Measurements from ENCODE around the gene TOX2. TPM values are rescaled to one million over a fixed set of nuclear protein-coding genes. Genes with fewer than 3 reads are reported as not detected.

The TOX2 gene
- total and polyA plus RNA-seq, 10 donors = 1.1 to 6.4 (median 5.0) TPM

DNA sequence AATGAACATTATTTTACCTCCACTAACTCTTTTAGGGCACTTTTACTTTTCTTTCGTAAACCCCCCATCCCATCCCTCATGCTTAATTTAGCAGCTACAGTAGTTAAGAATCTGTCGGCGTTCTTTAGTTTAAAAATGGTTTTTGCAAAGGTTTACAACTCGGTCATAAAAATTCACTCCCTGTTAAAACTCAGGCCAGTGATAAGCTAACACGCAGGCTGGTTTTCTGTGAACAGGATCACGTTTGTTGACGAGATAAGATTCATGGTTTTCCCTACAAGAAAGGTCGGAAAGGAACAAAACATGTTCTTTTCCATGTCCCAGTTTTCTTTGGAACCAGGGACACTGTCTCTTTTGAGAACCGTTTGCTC is 101.1 kb downstream of the TOX2 start:
- H3K9me3 ChIP-seq = no peaks in the 10 kb centered on the region
- intact Hi-C loops (cut with DNase I; ENCODE audit: low total_unique reads) = no loop called here
- 71 to 75% (median 73%) methylated on average over 9 of the region's 9 CpGs for WGBS, 5 donors
- TF ChIP-seq POLR2AphosphoS5 (IDR thresholded peaks at IDR 0.05) (no peak), POLR2A (IDR thresholded peaks at IDR 0.05) (no peak)
- TF ChIP-seq, protein P1, sequence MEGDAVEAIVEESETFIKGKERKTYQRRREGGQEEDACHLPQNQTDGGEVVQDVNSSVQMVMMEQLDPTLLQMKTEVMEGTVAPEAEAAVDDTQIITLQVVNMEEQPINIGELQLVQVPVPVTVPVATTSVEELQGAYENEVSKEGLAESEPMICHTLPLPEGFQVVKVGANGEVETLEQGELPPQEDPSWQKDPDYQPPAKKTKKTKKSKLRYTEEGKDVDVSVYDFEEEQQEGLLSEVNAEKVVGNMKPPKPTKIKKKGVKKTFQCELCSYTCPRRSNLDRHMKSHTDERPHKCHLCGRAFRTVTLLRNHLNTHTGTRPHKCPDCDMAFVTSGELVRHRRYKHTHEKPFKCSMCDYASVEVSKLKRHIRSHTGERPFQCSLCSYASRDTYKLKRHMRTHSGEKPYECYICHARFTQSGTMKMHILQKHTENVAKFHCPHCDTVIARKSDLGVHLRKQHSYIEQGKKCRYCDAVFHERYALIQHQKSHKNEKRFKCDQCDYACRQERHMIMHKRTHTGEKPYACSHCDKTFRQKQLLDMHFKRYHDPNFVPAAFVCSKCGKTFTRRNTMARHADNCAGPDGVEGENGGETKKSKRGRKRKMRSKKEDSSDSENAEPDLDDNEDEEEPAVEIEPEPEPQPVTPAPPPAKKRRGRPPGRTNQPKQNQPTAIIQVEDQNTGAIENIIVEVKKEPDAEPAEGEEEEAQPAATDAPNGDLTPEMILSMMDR (IDR thresholded peaks at IDR 0.05 in 8 of 11, conservative IDR thresholded peaks at IDR 0.05 in 3 of 11) = no peak
- no peak overlapping the region for H3K27ac ChIP-seq
- no peak overlapping the region for H3K4me3 ChIP-seq
- peaks cover 0 to 46% (median 5%) of the 10 kb centered on the region in 7 donors for H3K27me3 ChIP-seq (replicated peaks in 1 of 7)
- no peaks in the 10 kb centered on the region for H3K36me3 ChIP-seq
- no peak for DNase-seq
- H3K4me1 ChIP-seq = peaks cover 0 to 40% (median 27%) of the 10 kb centered on the region in 6 donors

DNA sequence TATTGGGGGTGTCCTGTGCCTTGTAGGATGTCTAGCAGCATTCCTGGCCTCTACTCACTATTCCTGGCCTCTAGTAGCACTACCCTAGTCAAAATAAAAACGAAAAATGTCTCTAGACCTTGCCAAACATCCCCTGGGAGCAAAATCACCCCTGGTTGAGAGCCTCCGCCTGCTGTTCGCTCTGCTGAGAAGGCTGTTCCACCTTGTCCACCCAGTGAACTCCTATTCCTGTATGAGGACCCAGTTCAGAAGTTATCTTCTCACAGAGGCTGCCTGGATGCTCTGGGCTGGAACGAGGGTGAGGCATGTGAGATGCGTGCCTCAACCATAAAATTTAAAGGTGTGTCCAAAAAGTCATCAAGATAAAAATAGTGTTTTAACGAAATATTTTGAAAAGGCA is 101.9 kb downstream of the TOX2 start:
- WGBS, 5 donors = 75 to 88% (median 82%) methylated on average over 6 of the region's 6 CpGs
- Histone ChIP-seq H3K27ac (no peak overlapping the region), H3K27me3 (replicated peaks in 1 of 7) (peaks cover 0 to 43% (median 5%) of the 10 kb centered on the region in 7 donors), H3K36me3 (no peaks in the 10 kb centered on the region), H3K9me3 (no peaks in the 10 kb centered on the region), H3K4me1 (peaks cover 0 to 40% (median 19%) of the 10 kb centered on the region in 6 donors), H3K4me3 (no peak overlapping the region)
- intact Hi-C loops (cut with DNase I; ENCODE audit: low total_unique reads) = no loop called here
- TF ChIP-seq POLR2A (IDR thresholded peaks at IDR 0.05) = no peak
- no peak for TF ChIP-seq POLR2AphosphoS5 (IDR thresholded peaks at IDR 0.05)
- TF ChIP-seq, protein P1 (IDR thresholded peaks at IDR 0.05 in 8 of 11, conservative IDR thresholded peaks at IDR 0.05 in 3 of 11) = no peak
- DNase-seq = no peak

DNA sequence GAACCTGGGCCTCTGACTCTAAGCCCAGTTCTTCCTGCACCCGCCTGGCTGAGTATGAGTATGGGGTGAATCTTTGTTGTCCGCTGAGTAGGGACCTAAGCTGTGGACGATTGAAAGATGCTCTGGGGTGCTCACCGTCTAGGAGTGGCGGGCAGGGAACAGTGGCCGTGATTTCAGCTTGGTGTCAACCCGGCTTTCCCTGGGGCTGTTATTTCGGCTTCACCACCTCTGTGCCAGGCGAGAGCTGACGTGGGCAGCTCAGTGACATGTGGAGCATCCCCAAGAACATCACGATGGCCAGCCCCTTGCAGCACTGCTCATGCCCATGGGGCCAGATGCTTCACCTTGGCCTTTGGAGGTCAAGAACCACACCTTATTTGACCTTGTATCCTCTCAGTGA is 102.6 kb downstream of the TOX2 start:
- no peak for DNase-seq
- H3K9me3 ChIP-seq = no peaks in the 10 kb centered on the region
- intact Hi-C loops (cut with DNase I; ENCODE audit: low total_unique reads) = no loop called here
- peaks cover 0 to 39% (median 5%) of the 10 kb centered on the region in 7 donors for H3K27me3 ChIP-seq (replicated peaks in 1 of 7)
- H3K4me1 ChIP-seq = peaks cover 0 to 33% (median 17%) of the 10 kb centered on the region in 6 donors
- no peak overlapping the region for H3K4me3 ChIP-seq
- no peak for TF ChIP-seq POLR2AphosphoS5 (IDR thresholded peaks at IDR 0.05)
- H3K36me3 ChIP-seq = no peaks in the 10 kb centered on the region
- WGBS, 5 donors = 90 to 98% (median 93%) methylated on average over 3 to 11 of the region's 11 CpGs
- H3K27ac ChIP-seq = no peak overlapping the region

DNA sequence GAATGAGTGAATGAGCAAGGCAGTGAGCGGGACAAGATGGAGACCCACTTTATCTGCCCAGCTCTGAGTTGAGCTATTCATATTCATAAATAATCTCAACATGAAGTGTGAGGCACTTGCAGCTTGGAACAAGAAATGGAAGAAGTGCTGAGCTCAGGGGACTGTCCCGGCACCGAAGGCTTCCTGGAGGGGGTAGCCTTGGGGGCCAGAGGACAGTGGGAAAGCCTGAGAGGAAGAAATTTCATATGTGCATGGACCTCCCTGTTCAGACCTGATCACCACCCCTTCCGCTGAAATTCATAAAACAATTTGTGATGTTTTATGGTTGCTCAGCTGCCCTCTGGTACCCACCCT is 103.2 kb downstream of the TOX2 start:
- H3K36me3 ChIP-seq = no peaks in the 10 kb centered on the region
- DNase-seq = no peak

More for the DNA sequence above, 103.2 kb downstream of the TOX2 start:
- WGBS, 5 donors = 61 to 72% (median 64%) methylated on average over 4 of the region's 4 CpGs
- Histone ChIP-seq H3K4me1 (peaks cover 0 to 33% (median 17%) of the 10 kb centered on the region in 6 donors), H3K9me3 (no peaks in the 10 kb centered on the region), H3K27ac (no peak overlapping the region), H3K4me3 (no peak overlapping the region), H3K27me3 (replicated peaks in 1 of 7) (peaks cover 0 to 32% (median 5%) of the 10 kb centered on the region in 7 donors)
- intact Hi-C loops (cut with DNase I; ENCODE audit: low total_unique reads) = no loop called here
- TF ChIP-seq POLR2A (IDR thresholded peaks at IDR 0.05) (no peak), POLR2AphosphoS5 (IDR thresholded peaks at IDR 0.05) (no peak)
- TF ChIP-seq, protein P1 (IDR thresholded peaks at IDR 0.05 in 8 of 11, conservative IDR thresholded peaks at IDR 0.05 in 3 of 11) = no peak
